Medulla oblongata (tissue), 1 donor: ENCODE measurements around the gene PRKCZ.

Source experiments
- DNase-seq: peaks from one replicate; pipeline ENCODE4 v3.0.0-alpha.2; 2015; ENCODE audit errors: extremely low spot score

PRKCZ gene

GRCh38 chr1:2100780-2101108 lies 50.5 kb downstream of the PRKCZ start:
- no peak for DNase-seq

GRCh38 chr1:2101531-2101930 lies 51.3 kb downstream of the PRKCZ start:
- no peak for DNase-seq

GRCh38 chr1:2101946-2102345 lies 51.7 kb downstream of the PRKCZ start:
- no peak for DNase-seq

- no peak for DNase-seq
Observed at GRCh38 chr1:2102753-2103152, 52.5 kb downstream of the PRKCZ start.

- DNase-seq: no peak
Observed at GRCh38 chr1:2103266-2103900, 53.2 kb downstream of the PRKCZ start.

- DNase-seq: no peak
Observed at GRCh38 chr1:2103901-2104590, 53.8 kb downstream of the PRKCZ start.

GRCh38 chr1:2104621-2105427 lies 54.6 kb downstream of the PRKCZ start:
- DNase-seq: no peak

GRCh38 chr1:2105781-2106524 lies 55.7 kb downstream of the PRKCZ start:
- no peak for DNase-seq

- no peak for DNase-seq
Observed at GRCh38 chr1:2106659-2107405, 56.6 kb downstream of the PRKCZ start.

GRCh38 chr1:2107586-2108212 lies 57.5 kb downstream of the PRKCZ start:
- DNase-seq: no peak

GRCh38 chr1:2108213-2108876 lies 58.1 kb downstream of the PRKCZ start:
- DNase-seq: no peak

GRCh38 chr1:2108877-2109580 lies 58.8 kb downstream of the PRKCZ start:
- no peak for DNase-seq

GRCh38 chr1:2109581-2110021 lies 59.4 kb downstream of the PRKCZ start:
- DNase-seq: no peak

GRCh38 chr1:2110191-2110737 lies 60.1 kb downstream of the PRKCZ start:
- DNase-seq: no peak

GRCh38 chr1:2110738-2111673 lies 60.8 kb downstream of the PRKCZ start:
- DNase-seq: no peak

- DNase-seq: no peak
Observed at GRCh38 chr1:2111674-2112035, 61.4 kb downstream of the PRKCZ start.

- peak; percentile 63 for DNase-seq
Observed at GRCh38 chr1:2112280-2112701, 62.1 kb downstream of the PRKCZ start.

- no peak for DNase-seq
Observed at GRCh38 chr1:2113620-2114135, 63.5 kb downstream of the PRKCZ start.
